ENCODE results near the gene PLCB3. TPM values are rescaled to one million over a fixed set of nuclear protein-coding genes. Genes with fewer than 3 reads are reported as not detected.

The PLCB3 gene
- total and polyA plus RNA-seq, 2 of the 13 experiments (the other 11 are each of a cell fraction or from before 2014, with no cell fraction given): 7.5 to 13.8 TPM

- TF ChIP-seq SMAD1 (CRISPR knock-in tag; IDR thresholded peaks at IDR 0.05; ENCODE audit: borderline replicate concordance, low read depth) (no peak), ZFP91 (CRISPR knock-in tag; IDR thresholded peaks at IDR 0.05; ENCODE audit: borderline replicate concordance) (no peak)
Measured at GRCh38 chr11:64224151-64224890, 27.0 kb upstream of the PLCB3 start (continued).

DNA sequence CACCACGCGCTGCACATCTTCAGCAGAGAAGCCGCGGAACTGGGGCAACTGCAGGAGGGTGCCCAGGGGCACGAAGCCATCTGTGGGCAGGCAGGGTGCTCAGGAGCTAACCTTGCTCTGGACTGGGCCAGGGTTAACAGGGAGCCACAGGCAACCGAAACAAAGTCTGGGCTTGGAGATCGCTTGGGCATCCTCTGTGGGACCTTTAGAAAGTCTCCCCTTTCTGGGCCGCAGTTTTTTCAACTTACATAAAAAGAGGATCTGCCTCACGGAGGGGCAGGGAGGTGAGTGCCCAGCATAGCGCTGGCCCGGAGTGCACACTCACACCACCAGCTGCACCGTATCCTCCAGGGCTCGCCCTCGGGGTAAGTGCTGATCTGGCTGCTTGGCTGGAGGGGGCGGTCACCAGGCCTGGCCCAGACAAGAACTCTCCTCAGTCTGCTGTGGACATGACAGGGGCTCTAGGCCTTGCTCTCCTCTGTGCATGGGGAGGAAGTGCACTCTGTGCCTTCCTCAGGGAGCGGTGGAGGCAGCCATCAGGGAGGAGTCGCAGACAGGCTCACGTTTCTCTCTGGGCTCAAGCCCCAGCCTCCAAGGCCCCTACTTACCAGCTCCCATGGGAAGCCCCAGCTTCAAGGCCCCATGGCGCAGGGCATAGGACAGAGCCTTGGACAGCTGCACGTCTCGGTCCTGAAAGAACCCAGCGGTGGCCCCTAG lies 26.3 kb upstream of the PLCB3 start:
- Histone ChIP-seq H3K79me2 (ENCODE audit: insufficient read depth, low read length) (no peaks in the 10 kb centered on the region), H3K4me1 (ENCODE audit: insufficient read depth, low read length) (peaks cover 41% of the 10 kb centered on the region), H3K4me2 (ENCODE audit: low read depth, low read length) (peak overlapping the region; percentile 96), H3K27me3 (ENCODE audit: control insufficient read depth in 1 of 2, insufficient read depth in 2 of 2, low read length in 2 of 2) (no peaks in the 10 kb centered on the region), H3K4me3 (replicated peaks in 1 of 3; ENCODE audit: insufficient read depth in 1 of 3, low read depth in 2 of 3, low read length in 3 of 3) (peak overlapping the region; percentile 78 to 96 (median 82)), H4K20me1 (ENCODE audit: insufficient read depth, low read length) (no peaks in the 10 kb centered on the region), H3K9me3 (ENCODE audit: low read length) (no peaks in the 10 kb centered on the region), H3K27ac (ENCODE audit: extremely low read length, insufficient read depth, low read length) (peak overlapping the region; percentile 44), H3K36me3 (replicated peaks in 1 of 2; ENCODE audit: control insufficient read depth in 1 of 2, insufficient read depth in 2 of 2, low read length in 2 of 2) (peaks cover 0 to 3% of the 10 kb centered on the region in 2 experiments; a peak in 2 of 5 replicates), H3K9ac (ENCODE audit: insufficient read depth, low read depth, low read length) (peak overlapping the region; percentile 77), H2AFZ (ENCODE audit: low read length) (no peak overlapping the region)
- ATAC-seq (peak; percentile 2), FAIRE-seq (no peak), DNase-seq (ENCODE audit: low spot score) (no peak)
- ChIA-PET POLR2A (interaction anchor here (1.2 to 3.3 kb wide), 7 partner anchors 12 to 93 kb away, joined by 3 to 27 read pairs (median 15); partner anchors contain the start of genes ESRRA, FKBP2, PRDX5 and STIP1), CTCF (ENCODE audit: low intra/inter-chr PET ratio, low total read pairs) (no interaction called here)
- in situ Hi-C loops (cut with HindIII; ENCODE audit: extremely low pct_ligation_motif_present, low pct_unique_long_range_greater_than_20kb): no loop called here
- 62% methylated on average over 13 of the region's 22 CpGs for WGBS (ENCODE audit: low lambda C conversion rate)
- no TSS peak for BruUV-seq (replicated peaks)
- intact Hi-C loops (cut with micrococcal nuclease; ENCODE audit: unreplicated experiment): no loop called here
- TF ChIP-seq ZNF383 (CRISPR knock-in tag; IDR thresholded peaks at IDR 0.05; ENCODE audit: borderline replicate concordance) (no peak), ZBTB14 (CRISPR knock-in tag; IDR thresholded peaks at IDR 0.05) (no peak), MAFF (IDR thresholded peaks at IDR 0.05; ENCODE audit: low read depth, low read length) (no peak), CENPT (CRISPR knock-in tag; IDR thresholded peaks at IDR 0.05; ENCODE audit: low read depth) (peak; percentile 7; the same call in 1 of the 2 replicates), ZNF7 (CRISPR knock-in tag; IDR thresholded peaks at IDR 0.05) (no peak), RAD51 (IDR thresholded peaks at IDR 0.05; ENCODE audit: borderline replicate concordance) (no peak)
- TF ChIP-seq, protein P1, sequence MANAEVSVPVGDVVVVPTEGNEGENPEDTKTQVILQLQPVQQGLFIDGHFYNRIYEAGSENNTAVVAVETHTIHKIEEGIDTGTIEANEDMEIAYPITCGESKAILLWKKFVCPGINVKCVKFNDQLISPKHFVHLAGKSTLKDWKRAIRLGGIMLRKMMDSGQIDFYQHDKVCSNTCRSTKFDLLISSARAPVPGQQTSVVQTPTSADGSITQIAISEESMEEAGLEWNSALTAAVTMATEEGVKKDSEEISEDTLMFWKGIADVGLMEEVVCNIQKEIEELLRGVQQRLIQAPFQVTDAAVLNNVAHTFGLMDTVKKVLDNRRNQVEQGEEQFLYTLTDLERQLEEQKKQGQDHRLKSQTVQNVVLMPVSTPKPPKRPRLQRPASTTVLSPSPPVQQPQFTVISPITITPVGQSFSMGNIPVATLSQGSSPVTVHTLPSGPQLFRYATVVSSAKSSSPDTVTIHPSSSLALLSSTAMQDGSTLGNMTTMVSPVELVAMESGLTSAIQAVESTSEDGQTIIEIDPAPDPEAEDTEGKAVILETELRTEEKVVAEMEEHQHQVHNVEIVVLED (CRISPR knock-in tag; IDR thresholded peaks at IDR 0.05; ENCODE audit: borderline replicate concordance): no peak
- TF ChIP-seq, protein P2, sequence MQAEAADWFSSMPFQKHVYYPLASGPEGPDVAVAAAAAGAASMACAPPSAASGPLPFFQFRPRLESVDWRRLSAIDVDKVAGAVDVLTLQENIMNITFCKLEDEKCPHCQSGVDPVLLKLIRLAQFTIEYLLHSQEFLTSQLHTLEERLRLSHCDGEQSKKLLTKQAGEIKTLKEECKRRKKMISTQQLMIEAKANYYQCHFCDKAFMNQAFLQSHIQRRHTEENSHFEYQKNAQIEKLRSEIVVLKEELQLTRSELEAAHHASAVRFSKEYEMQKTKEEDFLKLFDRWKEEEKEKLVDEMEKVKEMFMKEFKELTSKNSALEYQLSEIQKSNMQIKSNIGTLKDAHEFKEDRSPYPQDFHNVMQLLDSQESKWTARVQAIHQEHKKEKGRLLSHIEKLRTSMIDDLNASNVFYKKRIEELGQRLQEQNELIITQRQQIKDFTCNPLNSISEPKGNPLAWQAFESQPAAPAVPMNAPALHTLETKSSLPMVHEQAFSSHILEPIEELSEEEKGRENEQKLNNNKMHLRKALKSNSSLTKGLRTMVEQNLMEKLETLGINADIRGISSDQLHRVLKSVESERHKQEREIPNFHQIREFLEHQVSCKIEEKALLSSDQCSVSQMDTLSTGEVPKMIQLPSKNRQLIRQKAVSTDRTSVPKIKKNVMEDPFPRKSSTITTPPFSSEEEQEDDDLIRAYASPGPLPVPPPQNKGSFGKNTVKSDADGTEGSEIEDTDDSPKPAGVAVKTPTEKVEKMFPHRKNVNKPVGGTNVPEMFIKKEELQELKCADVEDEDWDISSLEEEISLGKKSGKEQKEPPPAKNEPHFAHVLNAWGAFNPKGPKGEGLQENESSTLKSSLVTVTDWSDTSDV (CRISPR knock-in tag; IDR thresholded peaks at IDR 0.05): 0 out of 2 replicates have a peak, but pooled peaks have one; percentile 51
